ENCODE results near the gene SNORC.

DNA sequence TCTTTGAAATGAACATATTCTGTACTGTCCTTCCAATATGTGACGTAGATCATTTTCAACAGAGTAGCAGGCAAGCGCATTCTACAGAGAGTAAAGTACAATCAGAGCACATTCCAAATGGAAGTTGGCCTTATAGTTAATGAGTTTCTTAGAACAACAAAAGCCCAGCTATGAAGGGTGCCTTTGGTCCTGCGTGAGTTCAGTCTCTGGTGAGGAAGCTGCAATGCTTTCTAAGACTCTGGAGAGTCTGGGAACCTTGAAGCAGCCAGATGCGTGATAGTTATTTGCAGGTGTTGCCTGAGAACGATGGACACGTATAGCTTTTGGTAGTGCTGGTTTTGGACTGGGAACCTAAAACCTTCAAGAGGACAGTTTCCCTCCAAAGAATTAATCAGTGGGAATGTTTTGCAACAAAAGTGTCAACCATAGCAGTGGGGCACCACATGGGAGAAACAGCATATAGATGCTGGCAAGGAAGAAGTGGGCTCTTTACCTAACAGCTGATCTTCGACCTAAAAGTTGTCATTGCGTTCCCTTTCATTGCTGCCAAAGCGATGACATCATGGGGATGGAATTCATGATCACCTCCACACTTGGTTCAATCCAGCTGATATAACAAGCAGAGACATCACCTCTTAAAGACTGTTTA lies 9.3 kb upstream of the SNORC start:
- TF ChIP-seq CREB5 (CRISPR knock-in tag; IDR thresholded peaks at IDR 0.05; ENCODE audit: low read depth) (no peak), ISL1 (CRISPR knock-in tag; IDR thresholded peaks at IDR 0.05) (no peak)
